ENCODE results near the gene SMC4. TPM values are rescaled to one million over a fixed set of nuclear protein-coding genes. Genes with fewer than 3 reads are reported as not detected.

SMC4 gene
- total and polyA plus RNA-seq, 4 donors: 20.4 to 33.0 (median 25.8) TPM

DNA sequence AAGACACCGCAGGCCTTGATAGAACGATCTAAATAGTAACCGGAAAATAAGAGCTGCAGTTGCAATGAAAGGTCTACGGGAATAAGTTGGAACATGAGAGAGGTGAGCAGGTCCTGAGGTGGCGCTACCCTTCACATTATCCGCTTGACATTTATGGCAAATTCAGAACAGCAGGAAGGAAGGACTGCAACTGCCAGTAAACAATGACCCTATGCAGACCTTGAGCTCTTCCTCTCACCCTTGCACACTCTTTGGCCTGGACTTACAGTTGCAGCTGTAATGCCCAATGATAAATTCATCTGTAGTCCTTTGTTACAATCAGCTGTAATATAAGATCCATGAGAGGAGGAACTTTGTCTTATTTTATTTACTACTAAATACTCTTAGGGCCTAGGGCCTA lies 82.4 kb downstream of the SMC4 start:
- no peak for ATAC-seq (ENCODE audit: low FRiP score)
- Histone ChIP-seq H3K27ac (ENCODE audit: low read depth in 1 of 2, low read length in 2 of 2) (no peak overlapping the region), H3K4me3 (ENCODE audit: low read length in 2 of 2) (no peak overlapping the region), H3K4me1 (ENCODE audit: control insufficient read depth in 1 of 2, insufficient read depth in 2 of 2, low read length in 2 of 2) (peaks cover 0 to 1% of the 10 kb centered on the region in 2 donors), H3K36me3 (ENCODE audit: control insufficient read depth in 1 of 2, insufficient read depth in 2 of 2, low read length in 1 of 2) (no peaks in the 10 kb centered on the region), H3K9me3 (ENCODE audit: control insufficient read depth, low read length) (no peaks in the 10 kb centered on the region), H3K27me3 (ENCODE audit: control insufficient read depth in 1 of 2, insufficient read depth in 2 of 2, low read length in 1 of 2) (no peaks in the 10 kb centered on the region)
- WGBS, 2 donors: 94 to 96% methylated on average over 6 of the region's 6 CpGs
- intact Hi-C loops (cut with DNase I): no loop called here
- DNase-seq: no peak

DNA sequence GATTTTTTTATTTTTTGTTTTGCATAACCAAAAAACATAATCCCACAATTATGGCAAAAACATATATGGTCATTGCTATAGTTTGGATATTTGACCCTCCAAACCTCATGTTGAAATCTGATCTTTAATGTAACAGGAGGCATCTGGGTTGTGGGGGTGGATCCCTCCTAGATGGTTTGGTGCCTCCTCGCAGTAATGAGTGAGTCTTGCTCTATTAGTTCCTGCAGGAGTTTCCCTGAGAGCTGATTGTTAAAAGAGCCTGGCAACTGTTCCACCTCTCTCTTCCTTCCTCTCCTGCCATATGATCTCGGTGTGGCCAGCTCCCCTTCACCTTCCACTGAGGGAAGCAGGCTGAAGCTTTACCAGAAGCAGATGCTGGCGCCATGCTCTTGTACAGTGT lies 83.3 kb downstream of the SMC4 start:
- Histone ChIP-seq H3K9me3 (ENCODE audit: control insufficient read depth, low read length) (no peaks in the 10 kb centered on the region), H3K4me3 (ENCODE audit: low read length in 2 of 2) (no peak overlapping the region), H3K36me3 (ENCODE audit: control insufficient read depth in 1 of 2, insufficient read depth in 2 of 2, low read length in 1 of 2) (no peaks in the 10 kb centered on the region), H3K4me1 (ENCODE audit: control insufficient read depth in 1 of 2, insufficient read depth in 2 of 2, low read length in 2 of 2) (peaks cover 0 to 1% of the 10 kb centered on the region in 2 donors), H3K27me3 (ENCODE audit: control insufficient read depth in 1 of 2, insufficient read depth in 2 of 2, low read length in 1 of 2) (no peaks in the 10 kb centered on the region), H3K27ac (ENCODE audit: low read depth in 1 of 2, low read length in 2 of 2) (no peak overlapping the region)
- ATAC-seq (ENCODE audit: low FRiP score): no peak
- 89 to 93% methylated on average over 3 of the region's 3 CpGs for WGBS, 2 donors
- no peak for DNase-seq
- intact Hi-C loops (cut with DNase I): no loop called here

Small RNA genes within 50 kb of the gene (microRNA-seq; reads per million reads assigned to microRNA genes)
- gene MIR15B: 827 to 1,436 reads per million in 2 donors
- 253 to 409 reads per million in 2 donors for gene MIR16-2

Other genes starting within 250 kb of the SMC4 start
- 1 to 10 TPM in 1 of 2 donors, under 1 TPM in 1; 0.49 to 1.1 TPM for gene C3orf80, start 174.2 kb upstream of the SMC4 start, total RNA-seq
- under 1 TPM; 0.13 to 0.41 TPM for gene C3orf80, start 174.2 kb upstream of the SMC4 start, polyA plus RNA-seq
- gene IFT80, start 425 bp upstream of the SMC4 start, total RNA-seq: 10 to 100 TPM; 18.1 to 26.7 TPM
- 10 to 100 TPM in 1 of 2 donors, 1 to 10 TPM in 1; 9.9 to 33.4 TPM for gene IFT80, start 425 bp upstream of the SMC4 start, polyA plus RNA-seq
- gene TRIM59, start 50.1 kb downstream of the SMC4 start, total RNA-seq: 1 to 10 TPM; 3.4 to 6.9 TPM
- 1 to 10 TPM; 2.5 to 3.4 TPM for gene TRIM59, start 50.1 kb downstream of the SMC4 start, polyA plus RNA-seq
- gene KPNA4, start 165.9 kb downstream of the SMC4 start, total RNA-seq: 10 to 100 TPM; 58.1 to 61.1 TPM
- 10 to 100 TPM; 12.5 to 21.2 TPM for gene KPNA4, start 165.9 kb downstream of the SMC4 start, polyA plus RNA-seq

Data from aorta (tissue), 5 donors.